ENCODE measurements around the gene SMYD3. TPM values are rescaled to one million over a fixed set of nuclear protein-coding genes. Genes with fewer than 3 reads are reported as not detected.

Gene SMYD3
- total and polyA plus RNA-seq, 2 of the 4 experiments (the other 2 are of a cell fraction), result 26.5 to 37.6 TPM

- H3K18ac ChIP-seq (ENCODE audit: low read depth, low read length), result no peak overlapping the region
- H4K5ac ChIP-seq (ENCODE audit: low read depth, low read length), result no peak overlapping the region
- H4K91ac ChIP-seq (ENCODE audit: insufficient read depth, low read depth, low read length), result no peak overlapping the region
- no peak overlapping the region for H3K14ac ChIP-seq (replicated peaks; ENCODE audit: low read depth, low read length)
- H3K36me3 ChIP-seq (ENCODE audit: control insufficient read depth, insufficient read depth, low read length), result no peaks in the 10 kb centered on the region
- no peak overlapping the region for H2AFZ ChIP-seq (replicated peaks; ENCODE audit: low read length, poor library complexity)
- H3K4me1 ChIP-seq (ENCODE audit: control insufficient read depth, insufficient read depth, low read length), result peaks cover 5% of the 10 kb centered on the region
- H3K9me3 ChIP-seq (ENCODE audit: control insufficient read depth, insufficient read depth, low read length), result no peaks in the 10 kb centered on the region
- H3K56ac ChIP-seq (ENCODE audit: extremely low read depth, insufficient read depth, low read length), result no peak overlapping the region
- ChIA-PET POLR2A (ENCODE audit: unreplicated experiment) (interaction anchor here (0.8 kb wide), 1 partner anchor 18 kb away, joined by 4 read pairs; no protein-coding TSS in a partner anchor), CTCF (interaction anchor here (0.7 kb wide), 1 partner anchor 11 kb away, joined by 5 read pairs; no protein-coding TSS in a partner anchor)
- no peak for TF ChIP-seq BHLHE40 (IDR thresholded peaks at IDR 0.05; ENCODE audit: low read depth, low read length)
- H4K20me1 ChIP-seq (ENCODE audit: insufficient read depth, low read length), result no peaks in the 10 kb centered on the region
- no peaks in the 10 kb centered on the region for H3K27me3 ChIP-seq (ENCODE audit: control insufficient read depth, insufficient read depth, low read length)
- H2BK15ac ChIP-seq (ENCODE audit: low read depth, low read length), result no peak overlapping the region
- H2BK20ac ChIP-seq (ENCODE audit: low read depth, low read length), result no peak overlapping the region
- DNase-seq (no peak), ATAC-seq (ENCODE audit: low read depth) (no peak)
- H3K4me3 ChIP-seq (ENCODE audit: insufficient read depth, low read depth, low read length), result no peak overlapping the region
- intact Hi-C loops (cut with micrococcal nuclease) (loop anchor here (10.0 kb wide), 1 partner anchor 651 kb away; the partner anchor contains the start of gene KIF26B), in situ Hi-C loops (cut with MboI; ENCODE audit: low sequenced_read_pairs) (no loop called here), dilution Hi-C loops (cut with HindIII; ENCODE audit: low sequenced_read_pairs, unreplicated experiment) (no loop called here)
- no peak overlapping the region for H2BK120ac ChIP-seq (ENCODE audit: low read depth, low read length)
- H3K23ac ChIP-seq (ENCODE audit: low read depth, low read length), result no peak overlapping the region
- H4K8ac ChIP-seq (ENCODE audit: low read depth in 2 of 2, low read length in 2 of 2), result no peak overlapping the region
- no peak overlapping the region for H3K27ac ChIP-seq (ENCODE audit: insufficient read depth, low read length)
- H3K9ac ChIP-seq (ENCODE audit: low read depth, low read length), result no peak overlapping the region
- H3K4me2 ChIP-seq (ENCODE audit: low read depth, low read length), result no peak overlapping the region
- BruUV-seq (replicated peaks), result no TSS peak
- no peak overlapping the region for H3K4ac ChIP-seq (ENCODE audit: low read depth, low read length)
- no peak overlapping the region for H2AK9ac ChIP-seq (replicated peaks; ENCODE audit: low read depth, low read length, poor library complexity)
- no peak overlapping the region for H2BK5ac ChIP-seq (ENCODE audit: low read depth, low read length, poor library complexity, severe bottlenecking)
- no peak overlapping the region for H2AK5ac ChIP-seq (ENCODE audit: low read depth, low read length)
- no CpG with 5 or more reads among the region's 1 CpG for WGBS, 2 experiments (ENCODE audit: extremely low coverage in 2 of 2, insufficient read length in 1 of 2)
- no peaks in the 10 kb centered on the region for H3K9me1 ChIP-seq (ENCODE audit: insufficient read depth, low read length)
- H3K79me1 ChIP-seq (ENCODE audit: low read depth in 1 of 2, low read length in 2 of 2), result no peaks in the 10 kb centered on the region
Measured at GRCh38 chr1:245805532-245805931, 701.5 kb downstream of the SMYD3 start.
